Testis (tissue), 2 donors: ENCODE results near the gene CLEC12A.

ENCODE experiments used
- CTCF ChIP-seq, 3 experiments: fragments of 450-650 bp in 2 of 3; fragments of 200-600 bp in 1 of 3; sonication (generic) in 1 of 3; IDR thresholded peaks; one replicate each; pipeline ENCODE4 v1.5.1; 2016 to 2019; ENCODE audit warnings: antibody characterized with exemption in 3 of 3, mild to moderate bottlenecking in 2 of 3, moderate library complexity in 1 of 3
- POLR2A ChIP-seq: fragments of 450-650 bp; IDR thresholded peaks from one replicate; pipeline ENCODE4 v1.6.1; 2017; ENCODE audit warnings: antibody characterized with exemption, mild to moderate bottlenecking, moderate library complexity

GRCh38 chr12:10031771-10032175 is 60.6 kb downstream of the CLEC12A start:
- TF ChIP-seq CTCF (IDR thresholded peaks at IDR 0.05): no peak
- no peak for TF ChIP-seq POLR2A
